Fibroblast of the aortic adventitia (primary cell): Measurements from ENCODE around the gene WSCD2. TPM values are rescaled to one million over a fixed set of nuclear protein-coding genes. Genes with fewer than 3 reads are reported as not detected.

Source experiments
- DNase-seq: peaks from one replicate; pipeline ENCODE4 v3.0.0-alpha.2; 2010; ENCODE audit warnings: low read depth
- H3K4me3 ChIP-seq: 2 replicates; pipeline ENCODE4 v1.5.1; 2011; ENCODE audit warnings: low read depth, mild to moderate bottlenecking, control low read depth, low read length, moderate library complexity
- total RNA-seq: library from RNA; depleted of rRNA; stranded (reverse); fragments of >200 nt; gene quantifications from 2 replicates; pipeline ENCODE4 v1.2.3, GENCODE V29; 2012; ENCODE audit warnings: low replicate concordance
- TF ChIP-seq, protein P1 (sequence below): IDR thresholded peaks from 2 replicates; pipeline ENCODE4 v1.5.1; 2011; ENCODE audit warnings: mild to moderate bottlenecking, low read length, control low read depth, inconsistent platforms; ENCODE audit not compliant: insufficient read depth

Gene WSCD2
- total RNA-seq, 1 donor, result not detected

DNA sequence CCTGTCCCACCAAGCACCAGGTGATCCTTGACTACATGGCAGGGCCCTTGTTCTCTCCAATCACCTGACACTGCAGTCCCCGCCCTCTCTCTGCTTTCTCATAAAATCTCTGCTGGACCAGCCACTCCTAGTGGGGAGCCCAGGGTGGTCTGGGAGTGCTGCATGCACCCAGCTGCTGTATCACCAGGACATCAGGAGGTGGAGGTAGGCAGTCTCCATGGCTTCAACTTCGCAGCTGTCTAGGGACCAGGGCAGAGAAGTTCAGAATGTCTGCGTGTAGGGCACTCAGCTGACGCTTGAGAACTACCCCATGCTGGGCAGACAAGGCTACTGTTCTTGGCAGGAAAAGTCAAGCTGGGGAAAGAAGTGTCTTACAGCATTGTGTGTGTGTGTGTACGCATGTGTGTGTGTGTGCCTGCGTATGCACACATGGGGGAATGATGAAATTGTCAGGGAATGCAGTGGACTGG lies 2.6 kb downstream of the WSCD2 start:
- DNase-seq, result no peak
- H3K4me3 ChIP-seq, result no peak overlapping the region
- TF ChIP-seq, protein P1, sequence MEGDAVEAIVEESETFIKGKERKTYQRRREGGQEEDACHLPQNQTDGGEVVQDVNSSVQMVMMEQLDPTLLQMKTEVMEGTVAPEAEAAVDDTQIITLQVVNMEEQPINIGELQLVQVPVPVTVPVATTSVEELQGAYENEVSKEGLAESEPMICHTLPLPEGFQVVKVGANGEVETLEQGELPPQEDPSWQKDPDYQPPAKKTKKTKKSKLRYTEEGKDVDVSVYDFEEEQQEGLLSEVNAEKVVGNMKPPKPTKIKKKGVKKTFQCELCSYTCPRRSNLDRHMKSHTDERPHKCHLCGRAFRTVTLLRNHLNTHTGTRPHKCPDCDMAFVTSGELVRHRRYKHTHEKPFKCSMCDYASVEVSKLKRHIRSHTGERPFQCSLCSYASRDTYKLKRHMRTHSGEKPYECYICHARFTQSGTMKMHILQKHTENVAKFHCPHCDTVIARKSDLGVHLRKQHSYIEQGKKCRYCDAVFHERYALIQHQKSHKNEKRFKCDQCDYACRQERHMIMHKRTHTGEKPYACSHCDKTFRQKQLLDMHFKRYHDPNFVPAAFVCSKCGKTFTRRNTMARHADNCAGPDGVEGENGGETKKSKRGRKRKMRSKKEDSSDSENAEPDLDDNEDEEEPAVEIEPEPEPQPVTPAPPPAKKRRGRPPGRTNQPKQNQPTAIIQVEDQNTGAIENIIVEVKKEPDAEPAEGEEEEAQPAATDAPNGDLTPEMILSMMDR, result no peak

DNA sequence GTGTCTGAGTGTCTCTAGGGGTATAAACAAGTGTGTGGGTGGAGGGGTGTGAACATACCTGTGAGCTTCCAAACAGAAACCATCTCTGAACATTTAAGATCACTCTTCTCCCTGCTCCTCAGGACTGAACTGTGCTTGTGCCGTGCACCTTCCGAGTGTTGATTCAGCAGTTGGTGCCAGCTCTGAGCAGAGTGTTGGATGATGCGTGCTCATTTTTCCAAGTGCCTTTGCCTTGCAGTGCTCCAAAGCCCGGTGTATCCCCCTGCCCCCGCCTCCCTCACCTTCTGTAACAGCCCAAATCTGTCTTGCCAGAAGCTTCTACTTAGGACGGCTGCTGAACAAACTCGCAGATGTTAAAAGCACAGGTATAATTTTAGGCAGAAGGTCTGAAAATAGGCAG lies 4.4 kb downstream of the WSCD2 start:
- TF ChIP-seq, protein P1, result no peak
- no peak overlapping the region for H3K4me3 ChIP-seq
- DNase-seq, result no peak

DNA sequence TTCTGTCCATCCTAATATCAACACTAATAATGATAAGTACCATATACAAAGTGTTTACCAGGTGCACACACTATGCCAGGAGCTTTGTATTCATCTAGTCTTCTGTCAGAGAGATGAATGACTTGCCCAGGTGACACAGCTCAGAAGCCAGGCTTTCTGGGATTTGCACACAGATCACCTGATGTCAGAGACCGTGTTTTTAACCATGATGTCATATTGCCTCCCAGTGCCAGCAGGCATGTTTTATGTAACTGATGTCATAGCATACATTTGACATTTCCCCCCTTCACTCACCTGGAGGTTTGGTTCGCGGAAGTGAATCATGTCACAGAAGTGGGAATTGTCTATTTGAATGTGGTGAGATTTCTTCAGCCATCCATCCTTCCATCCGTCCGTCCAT lies 5.7 kb downstream of the WSCD2 start:
- no peak overlapping the region for H3K4me3 ChIP-seq
- TF ChIP-seq, protein P1, result no peak
- no peak for DNase-seq

DNA sequence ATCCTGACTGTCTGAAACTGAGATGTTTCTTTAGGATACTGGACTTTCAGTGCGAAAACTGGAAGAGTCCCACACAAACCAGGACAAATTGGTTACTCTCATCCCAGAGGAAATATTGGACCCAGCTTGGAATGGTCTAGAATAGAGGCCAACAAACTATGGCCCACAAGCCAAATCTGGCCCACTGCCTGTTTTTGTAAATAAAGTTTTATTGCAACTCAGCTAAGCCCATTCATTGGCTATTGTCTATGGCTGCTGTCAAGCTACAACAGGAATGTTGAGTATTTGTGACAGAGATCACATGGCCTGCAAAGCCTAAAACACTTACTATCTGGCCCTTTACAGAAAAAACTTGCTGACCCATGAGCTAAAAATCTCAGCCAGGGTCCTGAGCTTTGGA lies 6.5 kb downstream of the WSCD2 start:
- TF ChIP-seq, protein P1, result no peak
- no peak overlapping the region for H3K4me3 ChIP-seq
- DNase-seq, result no peak

DNA sequence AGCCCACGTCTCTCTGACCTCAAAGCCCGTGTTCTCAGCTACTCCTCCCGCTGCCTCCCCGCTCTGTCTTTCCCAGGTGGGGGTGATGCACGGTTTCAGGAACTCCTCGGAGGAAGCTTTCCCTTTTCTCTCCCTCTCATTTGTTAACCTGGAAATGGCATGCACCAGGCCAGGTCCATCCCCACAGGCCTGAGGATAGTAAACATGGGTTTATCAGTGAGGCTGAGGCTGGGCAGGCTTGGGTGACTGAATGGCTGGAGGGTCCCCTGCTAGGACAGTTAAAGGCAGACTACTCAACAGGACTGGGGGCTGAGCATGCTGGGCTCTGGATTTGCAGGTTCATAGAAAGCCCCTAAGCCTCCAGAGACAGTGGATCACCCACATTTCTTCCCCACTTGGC lies 7.6 kb downstream of the WSCD2 start:
- DNase-seq, result no peak
- no peak overlapping the region for H3K4me3 ChIP-seq
- TF ChIP-seq, protein P1, result no peak

DNA sequence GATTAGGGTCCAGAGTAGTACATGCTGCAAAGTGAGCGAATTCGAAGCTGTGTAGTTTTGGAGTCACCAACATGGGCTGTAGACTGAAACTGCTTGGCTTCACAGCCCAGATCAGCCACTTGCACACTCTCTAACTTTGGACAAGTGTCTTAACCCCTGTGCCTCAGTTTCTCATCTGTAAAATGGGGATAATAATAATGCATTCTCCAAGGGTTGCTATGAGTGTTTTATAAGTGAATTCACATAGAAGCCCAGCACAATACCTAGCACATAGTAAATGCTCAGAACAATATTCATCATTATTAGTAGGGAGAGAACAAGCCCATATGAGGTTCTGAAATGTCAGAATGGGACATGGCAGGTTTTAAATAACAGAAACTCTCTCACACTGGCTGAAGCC lies 10.4 kb downstream of the WSCD2 start:
- H3K4me3 ChIP-seq, result no peak overlapping the region
- DNase-seq, result no peak
- TF ChIP-seq, protein P1, result no peak

GRCh38 chr12:108140501-108140900 lies 11.4 kb downstream of the WSCD2 start:
- H3K4me3 ChIP-seq, result no peak overlapping the region
- no peak for DNase-seq
- TF ChIP-seq, protein P1, result no peak
